Muscle of leg (tissue), 11 donors: Measurements from ENCODE around the gene PTPRG. TPM values are rescaled to one million over a fixed set of nuclear protein-coding genes. Genes with fewer than 3 reads are reported as not detected.

ENCODE experiments used
- DNase-seq: peaks from one replicate; pipeline ENCODE4 v3.0.0; 2013
- H3K27ac ChIP-seq: one replicate; pipeline ENCODE4 v1.5.1; 2013; ENCODE audit warnings: mild to moderate bottlenecking, low read length, control low read depth
- H3K27me3 ChIP-seq: one replicate; pipeline ENCODE4 v1.6.1; 2013; ENCODE audit warnings: low read length; ENCODE audit not compliant: control insufficient read depth, insufficient read depth
- H3K36me3 ChIP-seq: one replicate; pipeline ENCODE4 v1.6.1; 2013; ENCODE audit warnings: low read length; ENCODE audit not compliant: control insufficient read depth, insufficient read depth
- H3K4me1 ChIP-seq: one replicate; pipeline ENCODE4 v1.6.1; 2013; ENCODE audit warnings: low read length; ENCODE audit not compliant: control insufficient read depth, insufficient read depth
- H3K4me3 ChIP-seq: one replicate; pipeline ENCODE4 v1.5.1; 2013; ENCODE audit warnings: low read length, control low read depth
- H3K9me3 ChIP-seq: replicated peaks from 2 replicates; pipeline ENCODE4 v1.6.1; 2013; ENCODE audit warnings: low read depth, low read length; ENCODE audit not compliant: control insufficient read depth
- WGBS: methylation state at CpG from one replicate; pipeline ENCODE4 v1.1.5; 2013; ENCODE audit warnings: missing lambda C conversion rate; ENCODE audit not compliant: insufficient coverage; 5-methylcytosine and 5-hydroxymethylcytosine counted together
- polyA plus RNA-seq, 8 donors: library from polyadenylated mRNA; unstranded; fragments of 120-200 nt; gene quantifications; one replicate each; pipeline versions ENCODE4 v1.2.1 to v1.2.3, GENCODE V29; 2013; ENCODE audit warnings: inconsistent platforms in 1 of 8, low replicate concordance in 1 of 8; ENCODE audit not compliant: insufficient read length in 8 of 8, insufficient read depth in 1 of 8
- total RNA-seq: library from RNA; stranded (reverse); fragments of 120-200 nt; gene quantifications from one replicate; pipeline ENCODE4 v1.2.4, GENCODE V29; 2013

The PTPRG gene
- total and polyA plus RNA-seq, 9 donors: 15.7 to 45.7 (median 30.8) TPM

DNA sequence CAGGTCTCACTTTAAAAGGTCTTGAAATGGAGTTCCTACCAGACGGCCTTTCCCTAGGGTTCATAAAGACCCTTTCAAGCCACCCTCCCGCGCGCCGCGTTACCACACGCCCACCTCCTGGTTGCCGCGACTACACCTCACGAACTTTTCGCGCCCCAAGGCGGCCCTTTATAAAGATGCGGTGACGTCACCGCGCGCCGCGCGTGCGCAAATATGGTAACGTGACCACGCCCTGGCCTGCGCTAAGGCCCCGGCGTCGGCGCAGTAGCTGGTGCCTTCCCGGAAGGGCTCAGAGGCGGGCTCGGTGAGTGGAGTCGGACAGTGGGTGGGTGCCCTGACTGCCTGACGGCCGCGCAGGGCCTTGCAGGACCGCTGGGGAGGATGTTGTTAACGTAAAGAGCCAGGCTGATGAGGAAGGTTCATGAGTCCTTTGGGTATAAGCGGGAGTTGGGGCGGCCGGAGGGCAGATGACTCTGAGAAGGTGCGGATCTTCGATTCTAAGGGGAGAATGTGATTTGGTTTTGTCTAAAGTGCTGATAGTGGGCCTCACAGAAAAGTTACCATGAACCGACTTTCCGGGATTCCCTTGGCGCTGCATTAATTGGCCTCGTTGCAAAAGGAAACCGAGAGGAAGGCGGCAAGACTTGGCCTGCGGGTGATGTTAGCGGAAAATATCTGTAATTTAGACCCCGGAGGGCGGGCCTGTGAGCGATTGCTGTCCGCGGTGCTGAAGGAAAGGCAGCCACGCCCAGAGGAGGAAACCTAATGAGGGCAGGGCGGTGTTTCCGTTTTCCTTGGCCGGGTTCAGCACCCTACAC, 757.6 kb downstream of the PTPRG start:
- peak overlapping the region; percentile 86 for H3K27ac ChIP-seq

DNA sequence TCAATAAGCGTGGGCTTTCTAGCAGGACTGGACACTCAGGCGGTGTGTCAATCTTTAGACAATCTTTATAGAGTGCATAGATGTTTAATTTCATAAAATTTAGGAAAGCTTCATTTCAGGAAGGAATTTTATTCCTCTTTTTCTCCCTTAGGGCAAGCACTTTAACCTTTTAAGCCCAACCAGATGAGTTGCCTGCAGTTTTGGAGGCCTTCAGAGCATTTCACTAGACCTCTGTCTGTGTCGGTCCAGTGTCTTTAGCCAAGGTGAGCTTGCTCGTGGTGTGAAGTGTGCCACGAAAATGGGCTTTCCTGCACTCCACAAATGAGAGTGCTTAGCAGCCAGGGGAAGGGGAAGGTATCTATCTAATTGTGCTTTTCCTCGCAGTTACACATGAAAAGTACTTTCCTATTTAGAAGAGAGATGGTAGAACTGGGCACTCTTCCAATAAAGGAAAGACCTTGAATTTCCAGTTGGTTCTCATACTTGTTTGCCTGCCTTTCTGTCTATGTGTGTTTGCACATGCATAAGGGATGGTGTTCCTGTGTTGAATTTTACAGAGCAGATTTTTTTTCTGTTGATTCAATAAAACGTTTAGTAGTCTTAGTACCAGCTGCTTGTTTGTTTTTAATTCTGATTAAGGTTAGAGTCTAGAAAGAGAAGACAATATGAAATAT, 758.3 kb downstream of the PTPRG start:
- DNase-seq: peak; percentile 2
- Histone ChIP-seq H3K27me3 (no peaks in the 10 kb centered on the region), H3K4me3 (peak overlapping the region; percentile 73), H3K27ac (no peak overlapping the region), H3K36me3 (no peaks in the 10 kb centered on the region), H3K4me1 (peaks cover 8% of the 10 kb centered on the region), H3K9me3 (peaks cover 2% of the 10 kb centered on the region)
- WGBS: 83% methylated on average over 1 of the region's 7 CpGs

More for the DNA sequence above, 757.6 kb downstream of the PTPRG start:
- peak; percentile 90 for DNase-seq
- H3K4me1 ChIP-seq: peaks cover 8% of the 10 kb centered on the region
- peak overlapping the region; percentile 73 for H3K4me3 ChIP-seq
- H3K27me3 ChIP-seq: no peaks in the 10 kb centered on the region
- peaks cover 2% of the 10 kb centered on the region for H3K9me3 ChIP-seq
- under 1% methylated on average over 54 of the region's 60 CpGs for WGBS
- no peaks in the 10 kb centered on the region for H3K36me3 ChIP-seq

DNA sequence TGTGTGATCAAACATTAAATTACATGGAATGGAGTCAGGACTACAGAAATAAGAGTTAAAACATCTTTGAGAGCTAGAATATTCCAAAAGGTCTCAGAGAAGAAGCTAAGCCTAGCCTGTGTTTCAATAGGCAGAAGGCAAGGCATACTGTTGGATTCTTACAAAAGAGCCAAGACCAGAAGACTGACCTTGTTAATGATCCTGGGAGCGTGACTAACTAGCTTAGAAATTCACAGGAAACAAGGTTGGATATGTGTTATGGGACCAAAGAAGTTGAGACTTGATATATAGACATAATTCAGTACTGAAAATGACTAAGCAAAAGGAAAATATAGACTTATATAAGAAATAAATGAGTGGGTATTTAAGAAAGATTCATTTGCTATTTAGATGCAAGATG, 761.9 kb downstream of the PTPRG start:
- DNase-seq: no peak
- H3K9me3 ChIP-seq: peaks cover 2% of the 10 kb centered on the region
- no peak overlapping the region for H3K27ac ChIP-seq
- WGBS: no CpG with 5 or more reads among the region's 1 CpG
- H3K36me3 ChIP-seq: no peaks in the 10 kb centered on the region
- no peak overlapping the region for H3K4me3 ChIP-seq
- H3K4me1 ChIP-seq: peaks cover 7% of the 10 kb centered on the region
- H3K27me3 ChIP-seq: no peaks in the 10 kb centered on the region

DNA sequence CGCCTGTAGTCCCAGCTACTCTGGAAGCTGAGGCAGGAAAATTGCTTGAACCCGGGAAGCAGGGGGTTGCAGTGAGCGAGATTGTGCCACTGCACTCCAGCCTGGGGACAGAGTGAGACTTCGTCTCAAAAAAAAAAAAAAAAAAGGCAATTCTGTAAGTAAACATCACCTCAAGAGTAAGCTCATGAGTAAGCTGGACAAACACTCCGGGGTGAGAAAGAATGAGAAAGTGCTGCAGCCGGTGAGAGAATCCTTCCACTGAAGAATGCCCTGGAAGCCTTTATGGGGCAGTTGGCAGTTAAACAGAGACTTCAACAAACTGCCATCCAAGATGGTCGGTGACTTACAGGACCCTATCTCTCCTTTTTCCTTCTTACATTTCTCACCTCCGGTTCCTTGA, 764.5 kb downstream of the PTPRG start:
- WGBS: no CpG with 5 or more reads among the region's 8 CpGs
- Histone ChIP-seq H3K27me3 (no peaks in the 10 kb centered on the region), H3K4me1 (no peaks in the 10 kb centered on the region), H3K27ac (no peak overlapping the region), H3K4me3 (no peak overlapping the region), H3K36me3 (no peaks in the 10 kb centered on the region), H3K9me3 (no peaks in the 10 kb centered on the region)
- no peak for DNase-seq

DNA sequence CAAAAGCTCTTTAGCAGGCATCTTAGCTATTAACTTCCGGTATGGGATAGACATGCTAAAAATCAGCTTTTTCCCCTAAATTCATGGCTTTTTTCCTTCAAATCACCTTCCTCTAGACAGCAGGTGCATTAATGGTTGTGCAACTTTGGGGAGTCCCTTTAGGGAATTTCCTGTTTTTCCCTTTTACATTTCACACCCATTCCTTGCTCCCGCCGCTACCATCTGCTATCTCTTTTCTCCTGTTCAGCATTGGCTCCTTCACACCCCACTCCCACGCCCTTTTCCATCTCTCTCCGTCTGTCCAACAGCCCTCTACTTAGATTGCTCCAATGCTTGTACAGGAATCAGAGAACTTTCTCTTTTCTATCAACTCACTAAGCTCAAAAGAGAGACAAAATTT, 768.6 kb downstream of the PTPRG start:
- no peak for DNase-seq
- no peak overlapping the region for H3K4me3 ChIP-seq
- WGBS: 80% methylated on average over 5 of the region's 5 CpGs

DNA sequence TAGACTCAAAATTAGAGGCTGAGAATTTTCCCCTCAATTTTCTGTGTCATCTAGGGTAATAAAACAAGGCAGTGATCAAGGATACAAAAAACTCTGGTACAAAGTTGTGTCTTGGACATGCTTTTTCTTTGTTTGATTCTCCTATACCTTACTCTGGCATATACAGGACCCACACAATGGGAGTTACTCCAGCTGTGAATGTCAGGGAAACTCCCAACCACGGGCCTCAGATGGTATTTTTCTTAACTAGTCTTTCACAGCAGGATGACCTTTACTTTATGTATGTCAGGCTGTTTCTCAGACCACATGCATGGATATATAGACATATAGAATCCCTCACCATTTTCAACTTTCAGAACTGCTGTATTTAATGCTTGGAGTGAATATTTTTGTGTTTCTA, 770.6 kb downstream of the PTPRG start:
- Histone ChIP-seq H3K4me1 (no peaks in the 10 kb centered on the region), H3K36me3 (no peaks in the 10 kb centered on the region), H3K27ac (no peak overlapping the region), H3K9me3 (no peaks in the 10 kb centered on the region), H3K4me3 (no peak overlapping the region), H3K27me3 (no peaks in the 10 kb centered on the region)
- no peak for DNase-seq
- no CpG with 5 or more reads among the region's 1 CpG for WGBS

More for the DNA sequence above, 768.6 kb downstream of the PTPRG start:
- no peak overlapping the region for H3K27ac ChIP-seq
- H3K27me3 ChIP-seq: no peaks in the 10 kb centered on the region
- no peaks in the 10 kb centered on the region for H3K9me3 ChIP-seq
- no peaks in the 10 kb centered on the region for H3K4me1 ChIP-seq
- no peaks in the 10 kb centered on the region for H3K36me3 ChIP-seq

DNA sequence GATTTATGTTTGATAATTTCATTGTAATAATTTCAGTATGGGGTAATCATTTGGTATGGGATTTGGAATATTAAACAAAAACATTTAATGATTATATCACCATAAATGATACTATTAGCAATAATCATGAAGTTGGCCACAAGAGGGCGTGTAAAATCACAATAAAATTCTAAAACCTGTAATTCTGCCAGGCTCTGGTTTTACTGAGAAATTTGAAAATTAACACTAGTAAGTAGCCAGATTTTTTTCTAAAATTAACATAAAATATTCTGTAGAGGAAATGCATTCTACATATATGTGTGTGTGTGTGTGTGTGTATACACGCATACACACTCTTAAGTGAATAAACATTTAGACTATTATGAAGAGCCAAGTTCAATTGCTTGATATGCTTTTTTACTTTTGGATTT, 771.5 kb downstream of the PTPRG start:
- Histone ChIP-seq H3K4me3 (no peak overlapping the region), H3K27ac (no peak overlapping the region), H3K27me3 (no peaks in the 10 kb centered on the region), H3K9me3 (no peaks in the 10 kb centered on the region), H3K4me1 (no peaks in the 10 kb centered on the region), H3K36me3 (no peaks in the 10 kb centered on the region)
- WGBS: no CpG with 5 or more reads among the region's 2 CpGs
- peak; percentile 26 for DNase-seq

DNA sequence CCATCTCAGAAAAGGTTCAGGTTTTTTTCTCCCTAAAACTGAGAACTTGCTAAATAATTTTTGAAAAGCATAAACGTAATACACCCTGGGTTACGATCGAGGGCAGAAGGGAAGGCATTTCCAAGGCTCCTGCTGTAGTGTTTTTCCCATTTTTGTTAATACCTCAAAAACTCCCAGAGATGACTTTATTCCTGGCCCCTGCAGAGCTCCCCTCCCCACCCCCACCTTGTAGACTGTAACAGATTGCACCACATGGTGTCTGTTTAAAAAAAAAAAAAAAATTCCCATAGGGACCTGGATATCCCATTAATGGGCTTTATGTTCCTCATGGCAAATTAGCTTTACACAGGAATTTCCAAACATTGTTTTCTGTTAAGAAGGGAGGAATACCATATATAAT, 773.8 kb downstream of the PTPRG start:
- Histone ChIP-seq H3K9me3 (no peaks in the 10 kb centered on the region), H3K27ac (no peak overlapping the region), H3K27me3 (no peaks in the 10 kb centered on the region), H3K36me3 (no peaks in the 10 kb centered on the region), H3K4me1 (no peaks in the 10 kb centered on the region), H3K4me3 (no peak overlapping the region)
- WGBS: 50% methylated on average over 1 of the region's 3 CpGs
- DNase-seq: no peak

DNA sequence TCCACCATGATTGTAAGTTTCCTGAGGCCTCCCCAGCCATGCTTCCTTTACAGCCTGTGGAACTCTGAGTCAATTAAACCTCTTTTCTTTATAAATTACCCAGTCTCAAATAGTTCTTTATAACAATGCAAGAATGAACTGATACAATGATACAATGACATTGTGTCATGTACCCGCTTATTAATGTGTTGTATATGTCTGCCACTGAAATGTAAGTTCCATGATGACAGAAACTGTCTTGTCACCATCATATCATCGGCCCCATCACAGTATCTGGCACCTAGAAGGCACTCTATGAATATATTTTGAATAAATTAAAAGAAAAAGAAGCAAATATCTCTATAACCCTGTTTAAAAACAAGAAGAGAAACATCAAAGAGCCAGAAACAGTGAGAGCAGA, 782.4 kb downstream of the PTPRG start:
- DNase-seq: no peak
- Histone ChIP-seq H3K9me3 (no peaks in the 10 kb centered on the region), H3K36me3 (no peaks in the 10 kb centered on the region), H3K4me3 (no peak overlapping the region), H3K27ac (no peak overlapping the region), H3K4me1 (no peaks in the 10 kb centered on the region), H3K27me3 (no peaks in the 10 kb centered on the region)
- no CpG with 5 or more reads among the region's 2 CpGs for WGBS
